ENCODE results near the gene IL17RC.

DNA sequence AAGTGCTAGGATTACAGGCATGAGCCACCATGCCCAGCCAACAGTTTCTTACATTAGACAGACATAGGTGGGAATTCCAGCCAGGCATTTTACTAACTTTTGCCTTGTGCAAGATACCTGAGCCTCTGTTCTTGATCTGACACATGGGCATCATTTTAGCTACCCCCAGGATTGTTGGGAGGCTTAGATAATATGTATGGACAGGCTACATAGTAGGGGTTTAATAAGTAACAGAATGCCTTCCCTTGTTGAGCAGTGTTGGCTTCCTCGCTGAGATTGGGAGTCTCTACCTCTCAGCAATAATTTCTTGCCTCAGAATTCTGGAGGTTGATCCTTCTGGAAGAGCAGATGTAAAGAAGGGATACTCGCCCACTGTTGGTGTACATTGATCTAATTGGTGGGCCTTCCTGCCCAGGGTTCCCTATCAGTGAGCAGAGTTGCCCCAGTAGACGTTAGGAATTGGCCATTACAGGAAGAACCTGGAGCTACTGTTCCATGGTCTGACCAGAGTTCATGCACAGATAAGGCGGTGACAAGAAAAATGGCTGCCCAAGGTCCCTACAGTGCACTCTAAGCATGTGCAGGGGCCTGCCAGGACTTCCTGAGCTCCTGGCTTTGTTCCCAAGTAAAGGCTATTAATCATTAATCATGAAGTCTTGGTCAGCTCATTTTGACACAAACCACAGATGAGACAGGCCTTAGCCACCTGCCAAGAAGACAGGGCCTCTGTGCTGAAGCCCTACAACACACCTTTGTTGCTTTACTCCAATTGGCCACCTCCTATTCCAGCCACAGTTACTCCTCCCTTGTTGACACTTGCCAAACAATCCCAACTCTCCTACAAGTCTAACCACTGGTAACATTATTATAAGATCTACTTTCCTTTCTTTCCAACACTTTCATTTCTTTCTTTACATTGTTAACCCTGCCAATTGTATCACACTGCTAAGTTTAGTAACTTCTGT is 19.2 kb upstream of the IL17RC start:
- TF ChIP-seq, protein P1, sequence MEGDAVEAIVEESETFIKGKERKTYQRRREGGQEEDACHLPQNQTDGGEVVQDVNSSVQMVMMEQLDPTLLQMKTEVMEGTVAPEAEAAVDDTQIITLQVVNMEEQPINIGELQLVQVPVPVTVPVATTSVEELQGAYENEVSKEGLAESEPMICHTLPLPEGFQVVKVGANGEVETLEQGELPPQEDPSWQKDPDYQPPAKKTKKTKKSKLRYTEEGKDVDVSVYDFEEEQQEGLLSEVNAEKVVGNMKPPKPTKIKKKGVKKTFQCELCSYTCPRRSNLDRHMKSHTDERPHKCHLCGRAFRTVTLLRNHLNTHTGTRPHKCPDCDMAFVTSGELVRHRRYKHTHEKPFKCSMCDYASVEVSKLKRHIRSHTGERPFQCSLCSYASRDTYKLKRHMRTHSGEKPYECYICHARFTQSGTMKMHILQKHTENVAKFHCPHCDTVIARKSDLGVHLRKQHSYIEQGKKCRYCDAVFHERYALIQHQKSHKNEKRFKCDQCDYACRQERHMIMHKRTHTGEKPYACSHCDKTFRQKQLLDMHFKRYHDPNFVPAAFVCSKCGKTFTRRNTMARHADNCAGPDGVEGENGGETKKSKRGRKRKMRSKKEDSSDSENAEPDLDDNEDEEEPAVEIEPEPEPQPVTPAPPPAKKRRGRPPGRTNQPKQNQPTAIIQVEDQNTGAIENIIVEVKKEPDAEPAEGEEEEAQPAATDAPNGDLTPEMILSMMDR (IDR thresholded peaks at IDR 0.05) = no peak
- TF ChIP-seq POLR2A (IDR thresholded peaks at IDR 0.05) = peak in 1 of 2 donors; percentile 61

Data from Peyer's patch (tissue), 4 donors.